GM18507 (cell line): ENCODE measurements around the gene YIF1B.

Experiments
- DNase-seq: peaks from one replicate; pipeline ENCODE4 v3.0.0; 2011; ENCODE audit warnings: low read depth; ENCODE audit not compliant: insufficient read length; ENCODE audit errors: extremely low spot score
- FAIRE-seq: peaks from 2 replicates; lab custom pipeline; 2011; peaks lifted over from hg19 to GRCh38; lab: Jason Lieb, UNC

The YIF1B gene

DNA sequence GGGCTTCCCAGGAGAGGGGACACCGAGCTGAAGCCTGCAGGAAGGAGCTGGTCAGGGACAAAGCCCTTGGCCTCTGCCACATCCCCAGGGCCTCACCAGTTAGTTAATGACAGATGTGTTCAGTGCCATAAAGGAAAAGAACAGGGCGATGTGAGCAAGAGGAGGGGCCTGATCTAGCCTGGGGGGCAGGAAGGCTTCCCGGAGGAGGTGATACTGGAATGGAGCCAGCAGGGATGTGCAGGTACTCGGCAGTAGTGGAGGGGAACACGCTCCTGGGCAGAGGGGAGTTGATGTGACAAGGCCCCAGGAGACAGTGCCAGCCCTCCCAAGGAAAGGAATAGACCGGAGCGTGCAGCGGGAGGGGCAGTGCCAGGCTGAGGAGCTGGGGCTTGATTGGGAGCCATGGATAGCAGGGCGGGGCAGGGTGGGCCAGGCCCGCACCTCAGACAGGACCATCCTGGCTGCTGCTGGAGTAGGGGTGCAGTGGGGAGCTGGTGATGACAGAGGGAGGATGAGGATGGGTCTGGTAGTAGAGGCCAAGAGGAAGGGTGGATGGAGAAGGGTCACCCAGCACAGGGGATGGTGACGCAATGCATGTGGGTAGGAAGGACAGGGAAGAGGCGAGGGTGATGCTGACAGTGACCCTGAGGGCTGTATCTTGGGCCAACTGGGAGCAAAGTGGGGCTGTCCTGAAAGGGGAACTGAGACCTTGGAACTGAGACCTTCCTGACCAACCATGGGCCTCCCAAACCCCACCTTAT, 7.6 kb downstream of the YIF1B start:
- FAIRE-seq = no peak

DNA sequence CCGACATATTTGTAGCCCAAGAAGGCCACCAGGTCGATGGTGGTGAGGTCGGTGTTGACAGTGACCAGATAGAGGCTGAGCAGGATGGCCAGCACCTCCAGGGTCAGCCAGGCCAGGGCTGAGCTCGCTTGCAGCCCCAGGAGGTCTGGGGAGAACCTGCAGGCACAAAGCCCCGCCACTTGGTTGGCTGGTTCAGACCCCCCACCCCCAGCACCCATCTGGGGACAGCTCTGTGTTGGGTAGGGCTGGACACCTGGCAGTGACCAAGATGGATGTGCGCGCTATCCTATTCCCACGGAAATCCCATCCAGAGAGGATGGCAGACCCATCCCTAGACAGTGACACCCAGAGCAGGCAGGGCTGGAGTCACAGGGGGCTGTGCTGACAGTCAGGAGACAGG, 8.2 kb downstream of the YIF1B start:
- DNase-seq (no peak), FAIRE-seq (no peak)

More for the DNA sequence above, 7.6 kb downstream of the YIF1B start:
- no peak for DNase-seq

DNA sequence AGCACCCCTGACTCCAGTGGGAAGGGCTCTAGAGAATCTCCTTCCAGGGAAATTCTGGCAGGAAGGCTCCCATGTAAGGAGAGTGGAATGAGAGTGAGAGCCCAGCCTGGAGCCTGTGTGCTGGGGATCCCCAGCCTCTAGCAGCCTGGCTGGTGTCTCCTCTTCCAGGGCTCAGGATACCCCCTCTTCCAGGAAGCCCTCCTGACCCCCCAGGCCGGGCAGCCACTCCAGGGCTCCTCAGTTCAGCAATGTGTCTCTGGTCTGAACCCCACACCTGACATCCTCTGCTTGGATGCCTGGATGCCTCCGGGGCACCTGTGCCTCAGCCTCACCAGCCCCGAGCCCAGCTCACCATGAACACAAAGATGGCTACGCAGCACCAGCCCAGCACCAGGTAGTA, 8.7 kb downstream of the YIF1B start:
- FAIRE-seq (no peak), DNase-seq (no peak)

DNA sequence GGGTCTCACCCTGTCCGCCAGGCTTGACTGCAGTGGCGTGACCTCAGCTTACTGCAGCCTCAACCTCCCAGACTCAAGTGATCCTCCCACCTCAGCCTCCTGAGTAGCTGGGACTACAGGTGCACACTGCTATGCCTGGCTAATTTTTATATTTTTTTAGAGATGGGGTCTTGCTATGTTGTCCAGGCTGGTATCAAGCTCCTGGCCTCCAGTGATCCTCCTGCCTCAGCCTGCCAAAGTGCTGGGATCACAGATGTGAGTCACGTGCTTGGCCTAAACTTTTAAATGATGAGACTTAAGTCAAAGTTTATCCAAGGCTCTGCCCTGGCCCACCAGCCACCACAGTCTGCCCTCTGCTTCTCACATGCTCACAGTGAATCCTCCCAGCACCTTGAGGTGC, 9.5 kb downstream of the YIF1B start:
- no peak for FAIRE-seq

DNA sequence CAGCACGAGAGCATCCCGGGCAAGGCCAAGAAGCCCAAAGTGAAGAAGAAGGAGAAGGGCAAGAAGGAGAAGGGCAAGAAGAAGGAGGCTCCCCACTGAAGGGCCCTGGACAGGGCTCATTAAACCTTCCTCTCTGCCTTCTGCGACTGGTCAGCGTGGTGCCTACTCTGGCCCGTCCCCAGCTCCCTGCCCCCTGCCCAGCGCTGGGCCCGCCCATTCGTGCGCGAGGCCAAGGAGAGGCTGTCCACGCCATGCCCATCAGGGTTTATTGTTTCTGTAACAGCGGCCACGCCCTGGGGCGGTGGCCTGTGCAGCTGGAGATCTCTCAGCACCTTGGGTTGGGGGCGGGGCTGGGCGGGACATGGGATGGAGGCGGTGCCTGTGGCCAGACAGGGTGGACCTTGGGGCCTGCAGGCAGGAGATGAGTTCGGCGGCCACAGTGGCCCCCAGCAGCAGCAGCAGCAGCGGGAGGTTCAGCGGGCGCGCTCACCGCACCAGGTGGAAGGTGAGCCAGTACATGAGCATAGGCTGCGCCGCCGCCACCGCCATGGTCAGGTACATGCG, 10.8 kb downstream of the YIF1B start:
- no peak for FAIRE-seq

More for the DNA sequence above, 9.5 kb downstream of the YIF1B start:
- DNase-seq = no peak

DNA sequence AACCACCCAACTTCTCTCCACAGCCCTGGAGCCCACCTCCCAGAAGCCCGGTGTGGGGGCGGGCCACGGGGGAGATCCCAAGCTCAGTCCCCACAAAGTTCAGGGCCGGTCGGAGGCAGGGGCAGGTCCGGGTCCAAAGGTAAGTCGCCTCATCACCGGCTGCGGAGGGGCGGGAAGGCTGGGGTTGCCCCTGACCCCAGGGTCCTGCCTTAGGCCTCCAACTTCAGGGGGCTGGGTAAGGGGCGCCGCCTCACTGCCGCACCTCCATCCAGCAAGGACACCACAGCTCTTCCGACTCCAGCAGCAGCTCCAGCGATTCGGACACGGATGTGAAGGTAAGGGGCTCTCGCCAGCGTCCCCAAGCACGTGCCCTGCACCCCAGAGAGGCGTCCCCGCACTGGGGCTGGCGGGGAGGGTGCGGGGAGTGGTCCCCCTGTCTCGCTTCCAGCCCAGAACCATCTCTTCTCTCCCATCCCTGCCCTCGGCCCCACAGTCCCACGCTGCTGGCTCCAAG, 11.3 kb downstream of the YIF1B start:
- DNase-seq (no peak), FAIRE-seq (no peak)

More for the DNA sequence above, 10.8 kb downstream of the YIF1B start:
- no peak for DNase-seq

DNA sequence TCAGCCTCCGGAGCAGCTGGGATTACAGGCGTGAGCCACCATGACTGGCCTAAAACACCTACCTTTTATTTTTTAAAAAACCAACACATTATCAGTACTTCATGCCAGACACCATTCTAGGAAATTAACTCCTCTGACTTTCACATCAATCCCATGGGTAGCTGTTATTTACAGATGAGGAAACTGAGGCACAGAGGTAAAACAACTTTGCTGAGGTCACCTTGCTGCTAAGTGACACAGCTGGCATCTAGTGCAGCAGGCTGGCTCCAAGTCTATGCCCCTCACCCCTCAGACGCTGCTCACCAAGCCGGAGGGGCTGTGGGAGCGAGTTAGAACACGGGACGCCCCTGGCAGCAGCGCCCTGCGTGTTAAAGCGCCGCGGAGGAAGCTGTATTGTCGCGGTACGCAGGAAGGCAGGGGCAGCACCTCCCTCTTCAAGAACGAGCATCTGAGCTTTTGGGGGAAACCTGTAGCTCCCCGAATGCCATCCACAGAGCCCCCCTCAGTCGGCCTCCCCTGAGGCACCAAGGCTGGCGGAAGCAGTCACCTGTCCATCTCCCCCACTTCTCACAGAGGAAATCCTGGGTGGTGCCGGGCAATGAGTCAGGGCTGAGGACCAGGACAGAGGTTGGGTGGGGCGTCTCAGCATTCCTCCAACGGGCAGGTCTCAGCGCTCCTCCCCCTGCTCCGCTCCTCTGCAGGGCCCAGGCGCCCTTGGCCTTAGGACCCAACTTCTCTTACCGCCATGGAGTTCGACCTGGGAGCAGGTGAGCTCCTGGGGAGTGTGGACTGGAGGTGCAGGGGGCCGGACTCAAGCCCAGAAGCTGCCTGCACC, 12.0 kb downstream of the YIF1B start, which contains the start of gene C19orf33:
Gene C19orf33, plus strand, starts transcription at position 735 of the 835 bp plus-strand sequence. Its CDS starts 11 bp downstream, at position 746.
- FAIRE-seq (no peak), DNase-seq (no peak)

DNA sequence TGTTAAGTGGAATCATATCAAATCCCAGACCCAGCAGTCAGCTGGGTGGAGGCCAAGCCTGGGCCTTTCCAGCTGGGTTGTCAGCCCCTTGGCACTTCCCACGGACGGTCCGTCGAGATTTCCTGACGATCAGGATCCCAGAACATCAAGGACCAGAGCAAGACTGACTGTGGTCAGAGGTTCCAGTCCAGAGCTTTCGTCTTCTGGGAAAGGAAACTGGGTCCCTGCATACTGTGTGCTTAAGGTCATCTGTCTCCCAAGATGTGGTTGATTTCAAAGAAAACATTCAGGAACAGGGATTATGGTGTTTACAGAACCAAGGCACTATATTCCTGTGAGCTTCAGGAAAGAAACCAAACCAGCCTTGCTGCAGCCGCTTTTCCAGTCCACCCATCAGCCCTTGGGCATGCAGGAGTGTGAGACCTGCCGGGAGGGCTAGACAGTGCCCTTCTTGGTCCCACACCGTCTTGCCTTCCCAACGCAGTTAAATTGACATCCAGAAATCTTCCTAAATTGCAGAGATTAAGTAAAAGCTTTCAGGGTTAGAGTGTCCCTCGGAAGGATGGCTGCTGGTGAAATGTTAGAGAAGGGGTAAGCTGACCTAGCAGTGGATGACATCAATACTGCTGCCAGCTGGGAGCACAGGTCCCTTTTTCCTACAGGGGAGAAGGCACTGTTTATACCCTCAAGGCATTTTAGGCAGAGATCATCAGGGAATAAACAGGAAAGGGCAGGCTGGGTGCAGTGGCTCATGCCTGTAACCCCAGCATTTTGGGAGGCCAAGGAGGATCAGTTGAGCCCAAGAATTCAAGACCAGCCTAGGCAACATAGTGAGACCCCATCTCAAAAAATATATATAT, 16.7 kb downstream of the YIF1B start:
- DNase-seq (no peak), FAIRE-seq (no peak)

DNA sequence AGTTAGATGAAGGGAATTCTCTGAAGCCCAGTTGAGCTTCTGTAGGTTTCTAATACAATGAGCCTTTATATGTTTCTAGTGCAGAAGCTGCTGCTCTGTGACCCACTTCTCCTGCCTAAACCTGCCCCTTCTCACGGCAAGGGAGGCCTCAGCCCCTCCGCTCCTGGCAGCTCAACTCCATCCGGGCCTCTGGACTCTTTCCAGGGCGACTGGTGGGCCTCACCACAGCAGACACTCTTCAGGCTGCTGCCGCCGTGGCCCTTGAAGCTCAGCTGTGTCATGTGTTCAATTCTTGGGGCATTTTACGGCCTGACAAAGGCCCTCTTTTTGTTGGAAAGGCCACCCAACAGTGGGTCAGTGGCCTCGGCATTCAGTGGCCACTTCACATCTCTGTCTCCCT, 21.7 kb downstream of the YIF1B start:
- no peak for DNase-seq
- FAIRE-seq = no peak

DNA sequence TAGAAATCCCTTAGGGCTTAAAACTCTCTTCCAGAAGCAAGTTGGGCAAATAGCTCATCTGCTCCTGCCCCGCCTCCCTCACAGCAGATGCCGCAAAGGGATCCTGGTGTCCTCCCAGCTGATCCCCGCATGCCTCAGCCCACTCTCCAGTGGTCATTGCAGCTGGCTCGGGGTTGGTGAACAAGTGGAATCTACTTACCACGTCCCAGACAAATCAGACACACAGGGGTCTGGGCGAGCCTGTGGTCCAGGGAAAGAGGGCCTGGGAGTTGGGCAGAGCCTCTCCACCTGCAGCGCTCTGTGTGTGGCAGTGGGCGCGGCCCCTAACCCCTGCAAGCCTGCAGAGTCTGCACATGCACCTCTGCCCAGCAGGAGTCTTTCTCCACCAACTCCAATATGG, 22.5 kb downstream of the YIF1B start:
- no peak for FAIRE-seq
- no peak for DNase-seq

DNA sequence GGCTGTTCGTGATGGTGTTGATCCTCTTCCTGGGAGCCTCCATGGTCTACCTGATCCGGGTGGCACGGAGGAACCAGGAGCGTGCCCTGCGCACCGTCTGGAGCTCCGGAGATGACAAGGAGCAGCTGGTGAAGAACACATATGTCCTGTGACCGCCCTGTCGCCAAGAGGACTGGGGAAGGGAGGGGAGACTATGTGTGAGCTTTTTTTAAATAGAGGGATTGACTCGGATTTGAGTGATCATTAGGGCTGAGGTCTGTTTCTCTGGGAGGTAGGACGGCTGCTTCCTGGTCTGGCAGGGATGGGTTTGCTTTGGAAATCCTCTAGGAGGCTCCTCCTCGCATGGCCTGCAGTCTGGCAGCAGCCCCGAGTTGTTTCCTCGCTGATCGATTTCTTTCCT, 23.9 kb downstream of the YIF1B start:
- FAIRE-seq (no peak), DNase-seq (no peak)

DNA sequence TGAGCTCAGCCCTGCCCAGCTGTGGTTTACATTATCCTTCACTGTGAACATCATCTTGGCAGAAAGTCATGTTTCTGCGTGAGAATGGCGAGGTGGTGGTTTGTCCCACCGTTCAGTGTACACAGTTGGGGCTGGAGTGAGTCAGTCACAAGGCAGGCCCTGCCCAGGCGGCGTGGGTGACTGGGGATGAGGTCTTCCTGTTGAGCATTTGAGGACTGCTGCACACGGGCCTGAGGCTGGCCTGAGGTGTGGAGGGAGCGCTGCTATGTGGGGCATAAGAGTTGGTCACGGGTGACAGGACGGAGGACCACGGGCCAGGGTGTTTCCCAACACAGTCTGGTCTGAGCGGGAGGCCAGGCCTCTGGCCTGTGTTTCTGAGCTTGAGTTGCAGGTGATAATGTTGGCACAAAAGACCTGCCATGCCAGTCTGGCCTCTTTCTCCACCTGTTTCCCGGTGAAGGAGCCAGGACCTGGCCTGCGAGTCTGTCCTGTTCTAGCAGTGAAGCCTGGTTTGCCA, 25.1 kb downstream of the YIF1B start:
- DNase-seq = no peak
- FAIRE-seq = no peak

DNA sequence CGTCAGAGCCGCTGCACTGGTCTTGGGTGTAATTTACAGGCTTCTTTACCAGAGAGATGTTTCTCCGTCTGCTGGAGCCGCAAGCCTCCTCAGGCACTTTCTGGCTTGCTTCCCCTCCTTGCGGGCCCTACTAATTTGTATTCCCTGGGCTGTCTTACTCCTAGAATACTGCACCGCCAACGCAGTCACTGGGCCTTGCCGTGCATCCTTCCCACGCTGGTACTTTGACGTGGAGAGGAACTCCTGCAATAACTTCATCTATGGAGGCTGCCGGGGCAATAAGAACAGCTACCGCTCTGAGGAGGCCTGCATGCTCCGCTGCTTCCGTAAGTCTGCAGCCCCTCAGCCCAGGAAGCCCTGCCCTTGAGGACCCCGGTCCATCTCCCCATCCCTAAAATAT, 25.8 kb downstream of the YIF1B start:
- FAIRE-seq (no peak), DNase-seq (no peak)

DNA sequence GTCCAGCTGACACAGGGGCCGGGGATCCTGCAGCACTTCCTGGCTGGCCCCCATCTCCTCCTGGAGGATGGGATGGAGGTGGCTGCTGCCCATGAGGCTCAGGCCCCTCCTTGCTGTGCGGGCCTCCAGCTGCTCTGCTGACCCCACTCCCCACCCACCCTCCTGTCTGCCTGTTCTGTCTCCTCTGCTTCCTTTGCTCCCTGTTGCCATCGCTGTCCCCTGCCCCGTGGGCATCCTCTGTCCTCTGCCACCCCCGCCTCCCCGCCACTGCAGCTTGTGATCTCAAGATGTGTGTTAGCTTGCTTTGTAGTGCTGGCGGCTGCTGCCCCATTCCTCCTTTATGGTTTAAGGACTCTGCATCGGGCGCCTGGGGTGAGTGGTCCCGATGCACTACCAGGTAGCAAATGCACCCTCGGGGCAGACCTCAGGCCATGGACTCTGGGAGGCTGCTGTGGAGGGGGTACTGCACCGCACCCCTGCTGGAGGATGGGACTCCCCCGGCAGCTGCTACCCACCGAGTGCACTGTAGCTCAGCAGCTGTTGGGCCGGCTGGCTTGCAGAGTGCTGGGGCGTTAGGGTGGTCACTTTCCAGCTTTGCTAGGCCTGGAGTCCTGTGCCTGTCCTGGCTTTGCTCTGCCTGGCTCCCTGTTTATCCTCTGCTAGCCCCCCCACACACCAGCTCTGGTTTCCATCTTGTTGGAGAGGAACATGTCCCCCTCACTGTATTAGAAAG, 27.5 kb downstream of the YIF1B start:
- FAIRE-seq (no peak), DNase-seq (no peak)

DNA sequence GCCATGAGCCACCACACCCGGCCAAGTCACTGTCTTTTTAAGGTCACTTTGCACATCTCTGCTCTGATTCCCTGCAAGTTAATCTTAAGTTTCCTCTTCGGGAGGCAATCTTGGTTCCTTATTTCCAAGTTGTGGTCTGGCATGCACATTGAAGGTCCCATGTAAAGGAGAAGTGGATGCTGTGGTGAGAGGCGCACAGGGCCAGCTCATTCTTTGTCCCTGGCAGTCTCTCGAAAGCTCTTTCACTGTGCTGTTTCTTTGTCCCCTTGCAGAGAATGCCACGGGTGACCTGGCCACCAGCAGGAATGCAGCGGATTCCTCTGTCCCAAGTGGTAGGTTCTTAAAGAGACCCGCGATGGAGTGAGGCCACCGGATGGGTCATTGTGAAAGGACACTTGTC, 28.1 kb downstream of the YIF1B start:
- DNase-seq = no peak
- FAIRE-seq = no peak

DNA sequence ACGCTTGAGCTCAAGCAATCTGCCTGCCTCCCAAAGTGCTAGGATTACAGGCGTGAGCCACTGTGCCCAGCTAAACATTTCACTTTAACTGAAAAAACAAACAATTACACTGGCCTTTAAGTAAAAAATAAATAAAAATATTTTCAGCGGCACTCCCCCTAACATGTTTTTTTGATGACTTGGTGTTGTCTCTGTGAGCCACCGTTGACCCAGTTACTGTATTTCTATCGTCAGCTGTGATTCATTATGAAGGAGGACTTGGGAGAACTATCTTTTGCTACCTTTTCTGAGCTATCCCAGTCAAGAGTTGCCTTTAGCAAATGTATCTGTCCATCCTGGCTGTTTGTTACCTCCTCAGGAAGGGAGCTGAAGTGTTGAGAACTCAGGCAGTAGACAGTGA, 30.2 kb downstream of the YIF1B start:
- no peak for DNase-seq
- no peak for FAIRE-seq

DNA sequence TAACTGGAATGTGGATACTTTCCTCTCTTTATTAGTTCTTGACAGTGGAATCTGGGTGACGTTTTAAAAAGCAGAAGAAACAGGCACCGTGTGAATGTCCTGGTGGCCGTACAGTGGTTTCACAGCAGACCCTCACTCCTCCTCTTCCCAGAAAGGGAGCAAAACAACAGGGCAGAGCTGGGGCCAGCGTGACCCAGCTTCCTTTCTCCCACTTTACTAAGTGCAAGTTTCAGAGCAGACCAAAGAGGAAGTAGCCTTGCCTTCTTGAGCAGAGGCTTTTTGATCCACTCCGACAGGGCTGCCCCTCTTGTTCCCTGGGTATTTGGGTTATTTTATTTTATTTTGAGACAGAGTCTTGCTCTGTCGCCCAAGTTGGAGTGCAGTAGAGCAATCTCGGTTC, 31.3 kb downstream of the YIF1B start:
- DNase-seq = no peak
- FAIRE-seq = peak; percentile 52

DNA sequence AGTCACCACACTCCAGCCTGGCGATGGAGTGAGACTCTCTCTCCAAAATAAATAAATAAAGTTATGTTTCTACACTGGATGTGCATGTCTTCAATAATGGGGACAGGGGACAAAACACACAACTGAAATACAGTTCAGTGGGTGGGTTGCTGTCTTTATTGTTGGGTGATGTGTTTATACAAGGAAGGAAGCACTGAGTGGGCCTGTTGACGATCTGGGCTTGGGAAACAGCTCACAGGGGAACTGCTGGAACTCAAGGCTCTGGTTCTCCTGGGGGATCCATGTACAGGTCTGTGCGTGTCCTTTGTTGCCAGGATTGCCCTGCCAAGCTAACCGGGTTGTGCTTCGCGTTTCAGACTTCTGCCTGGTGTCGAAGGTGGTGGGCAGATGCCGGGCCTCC, 32.5 kb downstream of the YIF1B start:
- DNase-seq = no peak
- FAIRE-seq = no peak
